Stomach (tissue), 4 donors: ENCODE data around the gene ASTN2.

Source experiments
- CTCF ChIP-seq, 7 experiments: fragments of 450-650 bp in 4 of 7; fragments of 200-600 bp in 3 of 7; sonication (generic) in 3 of 7; IDR thresholded peaks; one replicate each; pipeline ENCODE4 v1.5.1; 2016 to 2019; ENCODE audit warnings: antibody characterized with exemption in 7 of 7, control low read depth in 2 of 7, mild to moderate bottlenecking in 1 of 7
- EP300 ChIP-seq: sonication (generic); formaldehyde crosslinking; IDR thresholded peaks from one replicate; pipeline ENCODE4 v1.6.1; 2017; ENCODE audit warnings: antibody characterized with exemption
- POLR2AphosphoS5 ChIP-seq, 3 donors: sonication (generic); formaldehyde crosslinking; IDR thresholded peaks; one replicate each; pipeline ENCODE4 v1.6.1; 2016; ENCODE audit warnings: antibody characterized with exemption in 3 of 3

- TF ChIP-seq POLR2AphosphoS5 (IDR thresholded peaks at IDR 0.05) (no peak), CTCF (IDR thresholded peaks at IDR 0.05) (no peak), EP300 (no peak)
These were observed 400.8 kb downstream of the ASTN2 start for GRCh38 chr9:117014061-117014460.
